Endometrial microvascular endothelial cells (primary cell): ENCODE data around the gene TNRC18. TPM values are rescaled to one million over a fixed set of nuclear protein-coding genes. Genes with fewer than 3 reads are reported as not detected.
"Not testable (repeated sequence)": the region's sequence is repeated elsewhere in the genome, so short reads cannot be mapped to it uniquely, and the experiment has no call there.

ENCODE experiments used
- in situ Hi-C: cut with HindIII; loops from 2 replicates; pipeline ENCODE4 v1.10.0; 2017; ENCODE audit warnings: low sequenced_read_pairs, low pct_unique_long_range_greater_than_20kb; ENCODE audit errors: inconsistent ontology term
- total RNA-seq: library from RNA; depleted of rRNA; stranded (reverse); fragments of >200 nt; gene quantifications from one replicate; pipeline ENCODE4 v1.2.3, GENCODE V29; 2015; ENCODE audit errors: inconsistent ontology term

Gene TNRC18
- total RNA-seq, 1 donor from 2014 or later: 20.1 TPM

DNA sequence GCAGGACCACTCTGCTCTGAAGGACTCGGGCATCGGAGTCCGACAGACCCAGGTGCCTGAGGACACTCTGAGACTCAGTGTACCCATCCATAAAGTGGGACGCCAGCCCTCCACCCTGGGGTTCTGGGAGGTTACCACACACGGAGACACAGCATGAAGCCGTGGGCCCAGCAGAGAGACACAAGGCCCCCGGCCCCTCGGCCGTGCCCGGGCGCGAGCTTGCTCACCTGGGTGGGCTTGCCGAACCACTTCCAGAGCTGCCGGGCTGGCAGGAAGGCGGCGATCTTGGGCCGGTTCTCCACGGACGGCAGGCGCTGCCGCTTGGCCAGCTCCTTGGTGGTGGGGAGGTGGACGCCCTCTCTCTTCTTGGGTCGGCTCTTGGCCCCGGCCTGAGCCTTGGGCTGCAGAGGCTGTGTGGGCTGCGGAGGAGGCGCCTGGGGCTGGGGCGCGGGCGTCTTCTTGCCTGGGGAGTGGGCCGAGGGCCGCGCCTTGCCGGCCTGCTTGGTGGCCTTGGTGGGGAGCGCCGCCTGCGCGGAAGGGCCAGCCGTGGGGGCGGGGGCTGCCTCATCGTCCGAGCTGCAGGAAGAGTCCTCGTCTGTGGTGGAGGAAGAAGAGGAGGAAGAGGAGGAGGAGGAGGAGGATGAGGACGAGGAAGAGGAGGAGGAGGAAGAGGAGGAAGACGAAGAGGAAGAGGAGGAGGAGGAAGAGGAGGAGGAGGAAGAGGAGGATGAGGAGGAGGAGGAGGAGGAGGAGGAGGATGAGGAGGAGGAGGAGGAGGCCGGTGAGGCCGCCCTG, 111.2 kb downstream of the TNRC18 start:
- in situ Hi-C loops: not testable (repeated sequence)

- in situ Hi-C loops: no loop called here
Observed at GRCh38 chr7:5310822-5311405, 112.7 kb downstream of the TNRC18 start.

DNA sequence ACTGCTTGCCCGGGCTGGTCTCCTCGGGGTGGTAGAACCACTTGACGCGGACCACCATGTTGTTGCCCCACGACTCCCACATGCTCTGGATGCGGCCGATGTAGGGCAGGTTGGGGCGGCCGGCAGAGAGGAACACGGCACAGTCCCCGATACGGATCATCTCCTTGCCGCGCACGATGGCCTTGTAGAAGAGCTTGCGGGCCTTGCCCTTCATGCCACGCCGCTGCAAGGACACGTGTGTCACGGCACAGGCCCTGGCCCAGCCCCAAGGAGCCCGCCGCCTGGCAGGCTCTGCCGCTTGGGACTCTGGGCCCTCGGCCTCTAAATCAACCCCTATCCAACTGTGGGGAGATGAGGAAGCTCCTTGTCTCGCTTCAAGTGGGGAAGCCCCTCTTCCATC, 114.5 kb downstream of the TNRC18 start:
- in situ Hi-C loops: no loop called here

DNA sequence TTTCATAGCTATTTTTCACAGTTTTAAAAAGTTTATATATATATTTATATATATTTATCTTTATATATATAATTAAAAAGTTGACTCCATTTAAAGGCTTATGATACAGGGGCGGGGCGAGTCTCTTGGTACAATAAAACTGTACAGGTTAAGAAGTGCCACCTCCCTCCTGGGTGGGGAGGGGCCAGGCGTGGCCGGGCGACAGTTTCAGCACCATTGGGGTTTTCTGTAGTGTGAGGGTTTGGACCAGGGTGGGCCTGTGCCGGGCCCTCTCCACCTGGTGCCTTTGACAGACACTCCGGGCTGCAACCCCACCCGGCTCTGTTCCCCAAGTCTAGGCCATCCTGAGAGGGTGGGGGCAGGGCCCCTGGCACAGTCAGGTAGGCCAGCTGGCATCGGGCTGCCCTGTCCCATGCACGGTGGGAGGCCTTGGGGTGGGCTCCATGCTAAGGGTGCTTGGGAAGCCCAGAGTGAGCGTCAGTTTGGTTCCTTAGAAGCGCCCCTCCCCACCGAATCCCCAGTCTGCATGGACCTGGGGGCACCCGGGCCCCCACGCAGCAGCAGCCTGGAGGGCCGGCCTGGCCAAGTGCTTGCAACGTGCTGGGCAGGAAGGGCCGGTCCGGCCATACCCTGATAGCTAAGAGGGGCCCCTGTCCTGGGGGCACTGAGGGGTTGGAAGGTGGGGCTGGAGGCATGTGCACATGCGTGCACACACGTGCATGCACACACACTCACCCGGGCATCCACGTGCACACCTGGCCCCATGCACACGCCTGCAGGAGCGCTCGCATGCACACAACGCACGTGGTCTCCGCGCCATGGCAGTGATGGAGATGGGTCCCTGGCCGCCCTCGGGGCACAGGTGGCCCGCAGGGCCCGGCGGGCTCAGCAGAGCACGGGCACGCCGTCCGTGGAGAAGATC, 116.2 kb downstream of the TNRC18 start:
- in situ Hi-C loops: not testable (repeated sequence)

DNA sequence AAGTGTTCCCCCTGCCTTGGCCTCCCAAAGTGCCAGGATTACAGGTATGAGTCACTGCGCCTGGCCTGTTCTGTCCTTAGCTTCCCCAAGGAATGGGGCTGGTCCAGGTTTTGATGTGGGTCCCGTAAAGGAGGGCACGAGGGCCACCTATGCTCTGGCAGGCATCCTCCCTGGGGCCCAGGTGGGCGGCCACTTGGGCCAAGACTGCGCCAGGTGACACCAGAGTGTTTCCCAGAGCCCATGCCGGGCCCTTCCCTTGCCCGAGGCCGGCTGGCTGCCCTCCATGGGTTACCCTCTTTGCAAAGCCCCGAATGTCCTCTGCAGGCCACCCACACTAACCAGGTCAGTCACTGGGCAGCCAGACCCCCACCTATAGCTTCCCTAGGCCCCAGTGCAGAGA, 118.6 kb downstream of the TNRC18 start:
- in situ Hi-C loops: not testable (repeated sequence)

DNA sequence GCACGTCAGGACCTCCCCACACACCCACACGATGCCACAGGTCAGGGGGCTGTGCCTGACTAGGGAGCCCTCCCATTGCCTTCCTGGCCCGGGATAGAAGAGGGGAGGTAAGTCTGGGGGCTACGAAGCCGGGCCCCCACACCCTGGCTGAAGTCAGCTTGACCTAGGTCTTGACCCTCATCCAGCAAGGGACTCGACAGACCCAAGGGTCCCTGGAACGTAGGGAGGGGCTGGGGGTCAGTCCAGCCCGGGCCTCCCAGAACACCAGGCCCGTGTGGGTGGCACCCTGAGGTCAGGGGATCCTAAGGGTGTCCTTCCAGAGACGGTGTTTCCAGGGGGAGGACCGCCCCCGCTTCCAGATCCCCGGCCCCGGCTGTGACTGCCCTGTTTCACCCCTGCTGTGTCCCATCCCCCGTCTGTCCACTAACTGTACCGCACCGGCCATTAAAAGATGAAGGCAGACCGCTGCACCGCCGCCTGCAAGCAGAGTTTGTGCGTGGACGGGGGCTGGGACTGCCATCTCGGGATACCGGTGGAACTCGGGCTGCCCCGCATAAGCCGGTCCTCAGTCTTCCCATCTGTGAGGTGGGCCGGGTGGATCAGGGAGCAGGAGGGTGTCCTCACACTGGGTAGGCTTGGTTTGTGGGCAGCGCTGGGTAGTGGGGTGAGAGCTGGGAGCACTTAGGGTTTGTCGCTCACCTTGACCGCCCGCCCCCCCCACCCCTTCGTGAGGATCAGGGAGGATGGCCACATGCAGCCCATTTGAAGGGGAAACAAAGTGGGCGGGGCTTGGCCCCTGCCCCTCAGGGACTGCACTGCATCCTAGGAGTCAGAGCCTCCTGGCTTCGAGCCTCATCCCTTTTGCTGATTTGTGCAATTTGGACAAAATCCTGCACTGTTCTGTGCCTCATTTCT, 119.8 kb downstream of the TNRC18 start:
- in situ Hi-C loops: no loop called here

GRCh38 chr7:5303061-5303460, 120.6 kb downstream of the TNRC18 start:
- in situ Hi-C loops: no loop called here

- in situ Hi-C loops: no loop called here
Observed at GRCh38 chr7:5302577-5302976, 121.1 kb downstream of the TNRC18 start.

GRCh38 chr7:5300366-5300765, 123.3 kb downstream of the TNRC18 start:
- in situ Hi-C loops: no loop called here

- in situ Hi-C loops: no loop called here
Observed at GRCh38 chr7:5296611-5297226, 126.9 kb downstream of the TNRC18 start.

DNA sequence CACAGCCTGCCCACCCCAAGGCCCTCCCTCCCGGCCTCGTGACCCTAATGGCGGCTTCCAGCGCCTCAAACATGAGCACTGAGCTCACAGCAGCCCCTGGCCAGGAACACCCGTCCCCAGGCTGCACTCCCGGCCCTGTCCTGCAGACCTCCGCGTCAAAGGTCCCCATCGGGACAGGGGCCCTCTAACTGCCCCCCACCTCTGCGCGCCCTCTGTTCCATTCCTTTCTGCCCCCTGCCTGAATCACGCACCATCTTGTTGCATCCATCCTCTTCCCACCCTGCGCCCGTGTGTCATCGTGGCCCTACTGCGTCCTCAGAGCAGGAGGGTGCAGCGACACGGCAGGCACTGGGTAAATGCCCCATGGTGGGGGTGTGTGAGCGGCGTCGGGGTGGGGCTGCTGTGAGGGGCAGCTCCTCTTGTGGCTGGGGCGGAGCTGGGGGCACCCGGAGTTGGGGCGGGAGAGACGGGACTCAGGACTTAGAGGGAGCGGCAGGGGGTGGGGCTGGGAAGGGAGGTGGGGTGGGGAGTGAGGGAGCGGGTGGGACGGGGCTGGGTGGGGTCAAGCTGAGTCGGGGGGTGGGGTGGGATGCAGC, 127.5 kb downstream of the TNRC18 start:
- in situ Hi-C loops: no loop called here

DNA sequence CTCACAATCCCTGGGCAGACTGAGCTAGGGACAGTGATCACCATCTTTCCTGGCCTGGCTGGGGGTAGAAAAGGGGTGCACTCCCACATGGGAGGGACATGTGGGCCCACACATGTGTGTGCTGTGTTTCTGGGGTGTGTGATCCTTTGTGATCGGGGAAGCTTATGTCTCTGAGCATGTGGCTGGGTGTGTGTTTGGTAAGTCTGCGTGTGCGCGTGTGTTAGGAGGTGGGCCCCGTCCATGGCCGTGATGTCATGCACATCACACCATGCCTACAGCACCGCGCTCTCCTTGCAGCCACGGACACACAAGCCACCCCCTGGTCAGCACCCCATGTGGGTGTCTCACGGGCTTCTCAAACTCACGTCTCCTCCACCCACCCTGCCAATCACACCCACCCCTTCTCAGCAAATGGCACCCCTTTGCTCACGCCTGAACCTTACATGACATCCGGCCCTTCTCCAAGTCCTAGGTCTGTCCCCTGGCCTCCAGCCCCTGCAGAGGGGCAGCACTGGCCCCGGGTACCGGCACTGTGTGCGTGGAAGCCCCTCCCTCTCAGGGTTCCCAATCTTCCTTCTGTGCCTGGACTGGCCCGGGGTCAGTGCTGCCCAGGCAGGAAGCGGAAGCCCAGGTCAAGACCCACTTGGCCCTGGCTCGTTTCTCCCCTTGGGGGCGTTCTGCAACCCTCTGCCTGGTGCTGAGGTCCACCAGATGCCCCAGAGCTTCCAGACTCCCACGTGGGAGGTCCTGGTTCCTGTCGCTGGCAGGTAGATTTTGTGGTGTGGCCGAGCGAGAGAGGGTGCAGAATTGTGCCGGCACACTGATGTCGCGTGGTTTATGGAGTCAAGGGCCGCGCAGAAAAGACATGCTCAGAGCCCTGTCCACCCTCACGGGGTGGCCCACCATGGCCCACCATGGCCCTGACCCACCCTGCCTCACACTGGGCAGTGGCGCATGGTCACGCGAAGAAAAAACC, 128.3 kb downstream of the TNRC18 start:
- in situ Hi-C loops: no loop called here

- in situ Hi-C loops: no loop called here
Observed at GRCh38 chr7:5294169-5294987, 129.3 kb downstream of the TNRC18 start.

- in situ Hi-C loops: not testable (repeated sequence)
Observed at GRCh38 chr7:5291711-5292335, 131.8 kb downstream of the TNRC18 start.

DNA sequence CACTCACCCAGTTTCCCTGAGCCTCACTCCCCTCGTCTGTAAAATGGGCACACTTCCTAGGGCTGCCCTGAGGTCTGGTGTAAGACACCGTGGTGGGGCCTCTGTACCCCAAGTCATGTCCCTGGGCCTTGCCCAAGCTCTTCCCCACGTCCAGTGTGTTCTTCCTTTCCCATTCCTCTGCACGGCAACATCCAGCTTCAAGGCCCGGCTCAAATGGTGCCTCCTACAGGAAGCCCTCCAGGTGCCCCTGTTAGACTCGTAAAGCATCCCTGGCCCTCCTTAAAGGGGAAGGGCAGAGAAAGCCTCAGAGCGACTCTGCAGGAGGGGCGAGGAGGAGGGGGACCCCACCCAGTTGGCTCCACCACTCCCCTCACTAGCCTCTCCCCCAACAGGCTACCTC, 132.3 kb downstream of the TNRC18 start:
- in situ Hi-C loops: no loop called here

- in situ Hi-C loops: no loop called here
Observed at GRCh38 chr7:5289355-5289754, 134.3 kb downstream of the TNRC18 start.
